ENCODE data around the gene NXPH3. TPM values are rescaled to one million over a fixed set of nuclear protein-coding genes. Genes with fewer than 3 reads are reported as not detected.
"Not testable (repeated sequence)": the region's sequence is repeated elsewhere in the genome, so short reads cannot be mapped to it uniquely, and the experiment has no call there.

The NXPH3 gene
- polyA plus RNA-seq, 3 donors = 1.3 to 1.5 (median 1.4) TPM

DNA sequence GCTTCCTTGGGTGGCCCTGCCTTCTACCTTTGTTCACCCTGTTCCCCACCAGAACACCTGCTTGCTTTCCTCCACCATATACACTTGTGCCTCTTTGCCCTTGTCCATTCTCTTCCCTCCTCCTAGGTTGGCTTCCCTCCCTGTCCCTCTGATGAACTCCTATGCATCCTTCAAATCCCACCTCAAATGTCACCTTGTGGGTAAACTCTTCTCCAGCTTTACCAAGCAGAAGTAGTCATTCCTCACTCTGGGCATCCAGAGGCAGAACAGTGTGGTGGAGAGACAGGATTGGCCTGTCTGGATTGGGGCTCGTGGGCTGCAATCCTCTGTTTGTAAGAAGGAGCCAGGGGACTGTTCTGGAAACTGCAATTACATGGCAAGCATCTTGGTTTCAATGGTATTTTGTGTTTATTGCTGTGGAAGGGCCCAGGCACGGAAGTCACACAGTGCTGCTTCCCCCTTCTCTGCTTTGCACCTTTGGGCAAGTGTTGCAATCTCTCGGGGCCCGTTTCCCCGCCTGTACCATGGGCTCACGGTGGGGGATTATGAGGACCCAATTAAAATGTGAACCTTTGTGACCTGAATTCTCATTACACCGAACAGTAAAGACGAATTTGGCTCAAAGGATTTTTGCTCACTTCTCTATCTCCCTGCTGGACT lies 21.9 kb upstream of the NXPH3 start:
- no peak for DNase-seq (ENCODE audit: low read depth in 3 of 3, low spot score in 2 of 3)

DNA sequence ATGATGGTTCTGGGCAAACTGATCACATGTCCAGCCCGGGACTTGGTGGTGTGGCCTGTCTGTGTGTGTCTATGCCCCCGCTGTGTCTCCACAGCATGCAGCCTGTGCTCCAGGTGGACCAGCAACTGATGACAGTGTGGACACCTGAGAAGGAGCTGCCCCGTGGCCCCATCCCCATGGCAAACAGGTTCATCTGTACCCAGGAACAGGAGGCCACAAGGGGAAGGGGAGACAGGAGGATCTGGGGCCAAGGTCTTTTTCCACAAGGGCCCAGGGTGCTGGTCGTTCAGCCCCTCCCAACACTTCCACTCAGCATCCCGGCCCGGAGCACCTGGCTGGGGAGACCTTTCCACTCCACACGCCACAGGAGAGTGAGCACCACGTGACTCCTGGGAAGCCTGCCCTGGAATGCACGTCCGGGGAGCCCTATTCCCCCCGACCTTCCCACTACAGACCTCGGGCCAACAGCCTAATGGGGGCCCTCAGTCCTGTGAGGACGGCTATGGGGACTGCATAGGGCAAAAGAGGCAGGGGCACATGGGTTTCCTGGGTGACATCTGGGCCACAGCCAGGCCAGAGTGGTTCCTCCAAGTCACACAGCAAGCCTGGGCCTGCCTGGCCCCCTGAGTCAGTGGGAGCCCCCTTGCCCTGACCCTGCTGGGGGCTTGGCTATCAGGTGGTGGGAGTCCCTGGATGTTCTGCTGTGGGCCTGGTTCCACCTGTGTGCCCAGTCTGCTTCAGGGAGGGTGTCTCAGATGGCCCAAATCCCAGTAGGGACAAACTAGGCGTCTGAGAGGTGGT lies 20.8 kb upstream of the NXPH3 start:
- no peak for DNase-seq (ENCODE audit: low read depth in 3 of 3, low spot score in 2 of 3)

DNA sequence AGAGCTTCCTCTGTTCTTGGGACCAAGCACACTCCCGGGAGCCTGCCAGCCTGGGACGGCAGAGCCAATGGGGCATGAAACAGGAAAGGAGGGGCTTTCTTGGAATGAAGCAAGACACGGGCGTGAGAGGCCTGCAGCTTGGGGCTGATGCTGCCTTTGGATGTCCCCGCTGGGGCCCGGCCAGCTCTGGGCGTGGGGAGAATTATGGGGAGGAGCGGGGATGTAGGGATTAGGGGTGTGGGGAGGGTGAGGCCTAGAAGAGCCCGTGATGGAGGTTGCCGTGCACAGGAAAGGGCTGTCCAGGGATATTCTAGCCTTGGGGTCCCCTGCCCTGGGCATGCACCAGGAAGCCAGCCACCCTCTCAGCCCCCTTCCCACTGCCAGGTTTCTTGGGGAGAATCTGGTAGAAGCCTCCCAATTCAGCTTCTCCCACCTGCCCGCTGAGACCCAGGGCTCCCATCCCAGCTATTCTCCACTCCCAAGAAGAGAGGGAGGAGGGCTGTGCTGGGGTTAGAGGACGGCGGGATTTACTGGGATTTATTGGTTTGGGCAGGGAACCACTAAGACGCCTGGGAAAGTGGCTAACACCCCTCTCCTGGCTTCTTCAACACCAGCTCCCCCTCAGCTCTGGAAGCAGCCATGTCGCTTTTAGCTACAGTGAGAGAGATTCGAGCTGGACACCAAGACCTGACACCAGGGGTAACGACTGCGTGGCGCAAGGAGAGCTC lies 20.0 kb upstream of the NXPH3 start:
- DNase-seq (ENCODE audit: low read depth in 3 of 3, low spot score in 2 of 3) = no peak

DNA sequence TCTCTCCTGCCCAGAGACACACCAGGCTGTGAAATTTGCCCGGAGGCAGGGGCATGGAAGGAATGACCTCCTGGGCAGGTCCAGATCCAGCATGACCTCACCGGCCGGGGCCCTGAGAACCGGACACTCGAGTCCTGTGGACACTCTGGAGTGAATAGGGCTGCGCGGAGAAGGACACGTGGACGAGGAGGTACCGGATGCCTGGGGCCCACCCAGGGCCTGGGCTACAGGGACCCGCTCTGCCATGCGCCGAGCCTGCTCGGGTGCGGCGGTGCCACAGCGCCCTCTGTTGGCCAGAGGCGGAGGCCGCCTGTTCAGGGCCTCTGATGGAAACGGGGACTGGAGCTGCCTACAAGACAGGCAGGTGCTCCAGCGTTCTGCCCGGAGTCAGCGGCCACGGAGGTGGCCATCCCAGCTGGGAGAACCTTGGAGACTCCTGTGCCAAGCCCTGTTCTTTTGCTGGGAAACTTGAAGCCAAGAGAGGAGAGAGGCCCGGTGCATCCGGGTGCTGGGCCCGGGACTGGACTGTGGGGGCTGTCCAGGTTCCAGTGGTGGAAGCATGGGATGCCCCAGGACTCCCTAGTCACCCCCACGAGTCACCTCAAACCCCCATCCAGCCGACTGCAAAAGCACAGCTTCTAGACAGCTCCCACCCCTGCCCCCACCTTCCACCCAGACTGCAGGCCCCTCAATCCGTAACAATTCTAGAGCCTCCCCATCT lies 19.3 kb upstream of the NXPH3 start:
- no peak for DNase-seq (ENCODE audit: low read depth in 3 of 3, low spot score in 2 of 3)

- DNase-seq (ENCODE audit: low read depth in 3 of 3, low spot score in 2 of 3) = no peak
These were observed 18.2 kb upstream of the NXPH3 start for GRCh38 chr17:49557312-49558024.

GRCh38 chr17:49564638-49565037 lies 11.0 kb upstream of the NXPH3 start:
- no peak for DNase-seq (ENCODE audit: low read depth in 3 of 3, low spot score in 2 of 3)

GRCh38 chr17:49565948-49566491 lies 9.7 kb upstream of the NXPH3 start:
- no peak for DNase-seq (ENCODE audit: low read depth in 3 of 3, low spot score in 2 of 3)

- no peak for DNase-seq (ENCODE audit: low read depth in 3 of 3, low spot score in 2 of 3)
These were observed 9.0 kb upstream of the NXPH3 start for GRCh38 chr17:49566668-49567071.

DNA sequence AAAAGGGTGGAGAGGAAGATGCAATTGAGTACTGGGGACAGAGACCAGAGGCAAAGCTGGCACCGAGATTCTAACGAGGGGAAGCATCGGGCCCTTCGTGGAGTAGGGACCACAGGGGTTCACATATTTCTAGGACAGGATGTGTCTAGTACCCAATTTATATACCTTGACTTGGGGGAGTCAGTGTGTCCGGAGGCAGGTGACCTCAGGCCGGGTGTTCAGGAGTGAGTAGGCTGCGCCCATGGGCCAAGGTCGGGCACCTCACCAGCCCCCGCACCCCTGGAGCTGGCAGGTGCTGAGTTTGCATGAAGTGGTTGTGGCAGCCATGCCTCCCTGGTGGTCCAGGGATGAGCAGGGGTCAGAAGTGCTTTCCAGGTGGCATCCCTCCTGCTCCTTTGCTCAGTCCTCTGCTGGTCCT lies 8.6 kb upstream of the NXPH3 start:
- DNase-seq (ENCODE audit: low read depth in 3 of 3, low spot score in 2 of 3) = no peak

DNA sequence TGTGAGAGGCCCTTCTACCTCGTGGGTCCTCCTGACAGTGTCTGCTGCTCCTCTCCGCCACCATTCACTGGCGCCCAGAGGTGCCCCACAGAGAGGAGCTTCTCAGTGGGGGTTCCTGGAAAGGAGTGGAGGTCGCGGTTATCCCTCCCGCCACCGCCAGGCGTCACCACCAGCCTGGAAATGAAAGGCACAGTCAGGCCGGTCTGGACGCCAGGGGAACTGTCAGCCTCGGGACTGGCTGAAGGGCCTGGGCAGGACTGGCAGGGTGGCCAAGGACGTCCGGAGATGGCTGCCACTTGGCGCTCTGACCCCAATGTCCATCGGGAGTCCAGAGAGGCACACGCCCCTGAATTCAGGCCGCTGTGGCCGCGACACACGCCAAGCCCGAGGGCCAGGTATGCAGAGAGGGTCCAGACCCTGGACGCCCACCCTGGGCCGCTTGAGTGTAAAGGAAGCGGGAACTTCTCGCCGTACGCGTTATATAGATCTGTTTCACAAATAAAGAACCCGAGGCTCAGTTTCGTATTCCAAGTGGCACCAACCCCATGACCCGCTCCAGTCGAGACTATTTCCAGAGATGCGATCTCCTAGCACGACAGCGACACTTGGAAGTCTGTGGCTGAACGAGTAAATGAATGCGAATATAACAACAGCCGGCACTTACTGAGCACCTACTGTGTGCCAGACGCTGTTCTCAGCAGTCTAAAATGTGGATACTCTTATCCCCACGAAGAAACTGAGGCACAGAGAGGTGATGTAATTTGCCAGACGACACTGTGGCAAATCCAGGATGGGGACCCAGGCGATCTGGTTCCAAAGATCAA lies 7.6 kb upstream of the NXPH3 start:
- peak in 2 of 3 donors; percentile 45 to 60 for DNase-seq (ENCODE audit: low read depth in 3 of 3, low spot score in 2 of 3)

GRCh38 chr17:49568695-49569047 lies 7.0 kb upstream of the NXPH3 start:
- not testable (repeated sequence) for DNase-seq (ENCODE audit: low read depth in 3 of 3, low spot score in 2 of 3)

DNA sequence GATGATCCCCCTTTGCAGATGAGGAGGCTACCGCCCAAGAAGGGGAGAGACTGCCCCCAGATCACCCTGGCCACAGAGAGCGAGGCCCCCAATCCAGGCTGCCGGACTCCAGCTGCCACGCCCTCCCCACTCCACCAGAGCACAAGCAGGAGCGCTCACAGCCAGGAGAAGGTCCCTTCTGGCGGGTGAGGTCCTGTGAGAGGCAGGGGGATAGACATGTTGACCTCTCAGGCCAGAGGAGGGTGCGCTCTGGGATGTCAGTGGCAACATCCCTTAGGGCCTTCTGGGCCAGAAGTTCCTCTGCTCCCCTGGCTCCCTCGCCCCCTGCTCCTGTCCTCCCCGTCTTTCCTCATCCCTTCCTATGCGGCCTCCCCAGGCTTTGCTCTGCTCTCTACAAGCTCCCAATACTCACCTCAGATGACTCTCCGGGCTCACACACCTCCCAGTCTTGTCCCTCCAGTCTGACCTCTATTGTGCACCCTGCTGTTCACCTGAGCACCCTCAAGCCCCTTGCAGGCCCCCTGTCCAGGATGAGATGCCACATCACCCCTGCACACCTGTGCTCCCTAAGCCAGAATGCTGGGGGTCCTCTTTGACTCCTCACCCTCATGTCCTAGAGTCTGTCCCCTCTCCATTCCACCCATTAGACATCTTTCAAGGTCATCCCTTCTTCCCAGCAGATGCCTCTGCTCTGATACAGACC lies 5.0 kb upstream of the NXPH3 start:
- DNase-seq (ENCODE audit: low read depth in 3 of 3, low spot score in 2 of 3) = no peak

DNA sequence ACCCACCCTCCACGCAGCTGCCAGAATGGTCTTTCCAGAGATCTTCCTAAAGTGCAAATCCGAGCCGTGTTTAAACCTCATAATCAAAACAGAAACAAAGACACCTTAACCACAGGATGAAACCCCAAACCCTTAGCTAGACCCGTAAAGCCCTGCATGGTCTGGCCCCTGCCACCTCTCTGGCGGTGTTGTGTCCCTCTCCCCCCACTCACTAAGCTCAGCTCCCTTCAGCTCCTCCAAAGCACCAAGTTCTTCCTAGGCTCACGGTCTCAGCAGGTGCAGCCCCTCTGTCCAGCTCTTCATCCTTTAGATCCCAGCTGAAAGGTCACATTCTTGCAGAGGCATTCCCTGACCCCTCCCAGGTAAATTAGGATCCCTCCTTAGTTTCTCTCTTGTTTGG lies 4.4 kb upstream of the NXPH3 start:
- no peak for DNase-seq (ENCODE audit: low read depth in 3 of 3, low spot score in 2 of 3)

- DNase-seq (ENCODE audit: low read depth in 3 of 3, low spot score in 2 of 3) = no peak
These were observed 3.9 kb upstream of the NXPH3 start for GRCh38 chr17:49571764-49572163.

- no peak for DNase-seq (ENCODE audit: low read depth in 3 of 3, low spot score in 2 of 3)
These were observed 3.4 kb upstream of the NXPH3 start for GRCh38 chr17:49572226-49572625.

- DNase-seq (ENCODE audit: low read depth in 3 of 3, low spot score in 2 of 3) = no peak
These were observed 2.8 kb upstream of the NXPH3 start for GRCh38 chr17:49572806-49573420.

- DNase-seq (ENCODE audit: low read depth in 3 of 3, low spot score in 2 of 3) = no peak
These were observed 2.0 kb upstream of the NXPH3 start for GRCh38 chr17:49573510-49574322.

Data from right renal cortex interstitium (tissue), 3 donors.